ENCODE measurements around the gene COX14.
"Not testable (repeated sequence)": the region's sequence is repeated elsewhere in the genome, so short reads cannot be mapped to it uniquely, and the experiment has no call there.

The COX14 gene

DNA sequence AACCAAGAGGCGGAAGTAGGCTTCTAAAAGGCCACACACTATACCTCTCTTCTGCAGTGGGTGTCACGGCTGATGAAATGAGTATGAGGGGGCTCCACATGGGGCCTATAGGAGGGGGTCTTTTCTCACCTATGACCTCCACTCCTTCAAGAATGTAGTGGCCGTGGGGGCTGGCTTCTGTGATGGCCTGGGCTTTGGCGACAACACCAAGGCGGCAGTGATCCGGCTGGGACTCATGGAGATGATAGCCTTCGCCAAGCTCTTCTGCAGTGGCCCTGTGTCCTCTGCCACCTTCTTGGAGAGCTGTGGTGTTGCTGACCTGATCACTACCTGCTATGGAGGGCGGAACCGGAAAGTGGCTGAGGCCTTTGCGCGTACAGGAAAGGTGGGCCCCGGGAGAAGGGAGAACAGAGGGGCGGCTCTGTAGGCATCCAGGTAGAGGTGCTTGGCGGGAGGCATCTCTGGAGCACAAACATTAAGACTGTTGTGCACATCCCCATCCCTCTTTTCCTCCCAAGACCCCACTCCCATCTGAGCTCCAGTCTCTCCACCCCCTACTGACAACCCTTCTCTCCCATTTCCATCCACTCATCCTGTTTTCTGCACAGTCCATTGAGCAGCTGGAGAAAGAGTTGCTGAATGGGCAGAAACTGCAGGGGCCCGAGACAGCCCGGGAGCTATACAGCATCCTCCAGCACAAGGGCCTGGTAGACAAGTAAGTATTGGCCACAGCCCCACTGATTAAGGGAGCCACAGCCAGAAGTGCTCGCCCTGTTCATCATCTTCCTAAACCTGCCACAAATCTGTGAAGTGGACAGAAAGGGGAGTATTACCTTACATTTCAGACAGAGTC lies 4.4 kb upstream of the COX14 start:
- DNase-seq (ENCODE audit: low read depth in 2 of 2), result no peak

DNA sequence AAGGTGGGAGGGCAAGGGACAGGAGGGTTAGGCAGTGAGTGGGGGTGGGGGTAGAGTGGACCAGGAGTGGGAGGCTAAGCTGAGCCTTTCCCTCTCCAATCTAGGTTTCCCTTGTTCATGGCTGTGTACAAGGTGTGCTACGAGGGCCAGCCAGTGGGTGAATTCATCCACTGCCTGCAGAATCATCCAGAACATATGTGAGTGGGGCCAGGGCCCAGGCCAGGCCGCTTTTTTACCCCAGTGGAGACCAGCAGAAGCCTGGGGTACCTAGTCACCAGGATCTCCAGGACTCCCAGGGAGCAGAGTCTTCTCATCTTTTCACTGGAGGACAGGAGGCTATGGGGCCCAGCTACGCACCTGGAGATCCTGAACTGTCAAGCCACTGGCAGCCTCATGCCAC lies 2.7 kb upstream of the COX14 start:
- no peak for DNase-seq (ENCODE audit: low read depth in 2 of 2)

GRCh38 chr12:50110127-50110761 lies 1.8 kb upstream of the COX14 start:
- no peak for DNase-seq (ENCODE audit: low read depth in 2 of 2)

GRCh38 chr12:50110762-50111351 lies 1.2 kb upstream of the COX14 start:
- no peak for DNase-seq (ENCODE audit: low read depth in 2 of 2)

DNA sequence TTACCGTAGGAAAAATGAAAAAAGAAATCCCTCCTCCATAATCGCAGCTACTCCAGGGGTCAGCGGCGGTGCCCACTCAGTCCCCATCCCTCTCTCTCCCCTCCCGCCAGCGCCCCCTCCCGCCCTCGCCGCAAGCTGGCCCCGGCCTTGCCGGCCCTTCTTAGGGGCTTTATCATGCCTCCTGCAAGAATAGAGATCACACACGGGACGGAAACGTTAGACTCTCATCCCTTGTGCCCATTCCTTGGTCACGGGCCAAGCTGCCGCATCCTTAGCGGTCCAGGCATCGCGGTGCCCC lies 692 bp upstream of the COX14 start:
- no peak for DNase-seq (ENCODE audit: low read depth in 2 of 2)

DNA sequence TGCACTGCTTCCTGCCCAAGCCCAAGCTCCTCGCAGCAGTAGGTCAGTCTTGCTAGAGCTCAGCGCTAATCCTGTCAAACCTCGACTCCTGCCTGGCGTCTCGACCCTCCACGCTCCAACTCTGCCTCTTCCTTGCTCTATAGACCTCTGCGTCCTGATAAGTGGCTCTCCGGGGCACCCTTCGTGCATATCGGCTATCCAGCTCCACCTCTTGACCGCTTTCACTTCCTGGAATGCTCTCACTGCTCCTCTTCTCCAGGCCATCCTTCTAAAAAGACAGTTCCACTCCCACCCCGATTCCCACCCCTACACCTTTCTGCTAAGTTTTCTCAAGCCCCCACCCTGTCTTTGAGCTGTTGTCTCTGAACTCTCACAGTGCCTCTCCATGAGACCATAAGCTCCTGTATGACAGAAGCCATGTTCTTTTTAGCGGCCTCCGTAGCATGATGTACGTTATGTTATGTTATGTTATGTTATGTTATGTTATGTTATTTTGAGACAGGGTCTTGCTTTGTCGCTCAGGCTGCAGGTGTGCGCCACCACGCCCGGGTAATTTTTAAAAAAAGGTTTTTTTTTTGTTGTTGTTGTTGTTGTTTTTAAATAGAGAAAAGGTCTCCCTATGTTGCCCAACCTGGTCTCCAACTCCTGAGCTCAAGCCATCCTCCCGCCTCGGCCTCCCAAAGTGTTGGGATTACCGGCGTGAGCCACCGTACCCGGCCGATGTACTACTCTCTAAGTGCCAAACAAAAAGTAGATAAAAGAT lies 601 bp downstream of the COX14 start:
- DNase-seq (ENCODE audit: low read depth in 2 of 2), result no peak

- DNase-seq (ENCODE audit: low read depth in 2 of 2), result no peak
Measured at GRCh38 chr12:50117057-50117622, 5.1 kb downstream of the COX14 start.

GRCh38 chr12:50119387-50119786 lies 7.4 kb downstream of the COX14 start:
- no peak for DNase-seq (ENCODE audit: low read depth in 2 of 2)

- DNase-seq (ENCODE audit: low read depth in 2 of 2), result no peak
Measured at GRCh38 chr12:50120521-50120920, 8.5 kb downstream of the COX14 start.

DNA sequence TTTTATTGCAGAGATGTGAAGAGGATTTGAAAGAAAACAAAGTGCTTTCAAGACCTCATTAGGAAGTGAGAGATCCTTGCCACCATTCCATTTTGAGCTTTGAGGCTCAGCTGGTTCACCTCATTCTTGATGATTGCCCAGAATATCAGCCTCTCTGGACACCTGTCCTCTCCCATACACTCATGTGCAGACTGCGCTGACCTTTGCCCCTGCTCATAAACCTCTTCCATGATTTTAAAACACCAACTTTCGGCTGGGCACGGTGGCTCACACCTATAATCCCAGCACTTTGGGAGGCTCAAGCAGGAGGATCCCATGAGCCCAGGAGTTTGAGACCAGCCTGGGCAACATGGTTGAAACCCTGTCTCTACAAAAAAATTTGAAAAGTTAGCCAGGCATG lies 8.9 kb downstream of the COX14 start:
- DNase-seq (ENCODE audit: low read depth in 2 of 2), result no peak

- no peak for DNase-seq (ENCODE audit: low read depth in 2 of 2)
Measured at GRCh38 chr12:50121641-50122040, 9.6 kb downstream of the COX14 start.

- DNase-seq (ENCODE audit: low read depth in 2 of 2), result no peak
Measured at GRCh38 chr12:50123203-50123602, 11.2 kb downstream of the COX14 start.

DNA sequence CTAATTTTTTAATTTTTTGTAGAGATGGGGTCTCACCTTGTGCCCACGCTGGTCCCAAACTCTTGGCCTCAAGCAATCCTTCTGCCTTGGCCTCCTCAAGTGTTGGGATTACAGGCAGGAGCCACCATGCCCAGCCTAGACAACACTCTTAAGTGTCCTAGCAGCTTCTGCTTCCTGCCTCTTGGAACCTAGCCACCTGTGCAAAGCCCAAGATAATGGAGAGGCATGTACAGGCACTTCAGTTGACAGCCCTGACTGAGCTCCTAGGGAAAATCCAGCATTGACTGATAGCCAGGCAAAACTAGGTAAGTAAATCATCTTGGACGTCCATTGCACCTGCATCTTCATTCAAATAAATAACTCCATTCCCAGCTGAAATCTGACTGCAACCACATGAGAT lies 15.5 kb downstream of the COX14 start:
- no peak for DNase-seq (ENCODE audit: low read depth in 2 of 2)

DNA sequence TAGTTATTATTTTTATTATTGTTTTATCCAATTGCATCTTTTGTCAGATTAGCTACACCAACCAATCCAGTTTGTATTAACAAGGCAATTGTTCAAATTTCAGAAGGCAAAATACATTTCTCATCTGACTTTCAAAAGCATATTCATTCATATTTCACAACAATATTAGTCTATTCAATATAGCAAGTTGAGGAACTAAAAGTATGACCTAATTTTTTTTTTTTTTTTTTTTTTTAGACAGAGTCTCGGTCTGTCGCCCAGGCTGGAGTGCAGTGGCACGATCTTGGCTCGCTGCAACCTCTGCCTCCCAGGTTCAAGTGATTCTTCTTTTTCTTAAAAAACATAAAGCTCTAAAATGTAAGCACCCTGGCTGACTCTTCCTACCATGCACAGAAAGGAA lies 17.3 kb downstream of the COX14 start:
- DNase-seq (ENCODE audit: low read depth in 2 of 2), result no peak

DNA sequence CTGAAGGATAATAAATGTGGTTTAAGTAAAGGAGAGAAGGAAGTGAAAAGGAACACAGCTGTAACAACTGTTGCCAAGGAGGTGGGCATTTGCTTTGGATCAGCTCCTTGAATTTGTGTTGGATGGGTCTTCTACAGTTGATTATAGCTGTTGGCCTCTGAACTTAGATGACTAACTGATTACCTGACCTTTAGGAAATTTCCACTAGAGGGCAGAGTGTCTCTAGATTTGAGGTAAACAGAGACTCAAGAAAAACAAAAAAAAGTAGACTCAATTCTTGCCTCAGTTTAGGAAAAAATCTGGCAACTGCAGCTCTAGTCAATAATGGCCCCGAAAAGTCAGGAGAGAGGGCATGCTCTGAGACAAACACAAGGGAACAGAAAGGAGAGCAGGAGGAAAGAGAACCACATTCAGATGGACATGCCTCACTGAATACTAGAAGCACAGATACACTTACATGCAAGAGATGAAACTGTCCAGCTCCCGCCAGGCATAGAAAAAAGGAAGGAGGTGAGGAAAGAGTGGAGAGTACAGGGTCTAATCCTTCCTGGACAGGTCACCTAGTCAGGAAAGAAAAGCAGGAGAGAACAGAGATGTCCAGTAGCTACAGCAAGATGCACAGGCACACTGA lies 20.6 kb downstream of the COX14 start:
- no peak for DNase-seq (ENCODE audit: low read depth in 2 of 2)

DNA sequence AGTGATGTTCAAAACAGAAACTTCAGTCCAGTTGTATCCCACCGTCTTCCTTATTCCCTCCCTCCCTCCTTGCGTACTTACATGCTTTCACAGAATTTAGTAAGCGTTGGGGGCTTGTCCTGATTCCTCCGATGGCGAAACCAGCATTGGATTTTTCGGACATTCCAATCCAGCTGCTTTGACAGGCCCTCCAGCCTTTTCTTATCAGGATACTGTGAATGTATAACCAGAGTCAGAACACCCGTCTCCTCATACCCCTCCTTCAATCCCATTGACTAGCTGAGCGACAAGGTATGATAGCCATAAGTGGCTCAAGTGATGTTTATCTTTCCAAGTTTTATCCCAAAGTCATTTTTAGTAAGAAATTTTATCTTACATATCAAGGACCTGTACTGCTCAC lies 31.0 kb downstream of the COX14 start:
- DNase-seq (ENCODE audit: low read depth in 2 of 2), result no peak

DNA sequence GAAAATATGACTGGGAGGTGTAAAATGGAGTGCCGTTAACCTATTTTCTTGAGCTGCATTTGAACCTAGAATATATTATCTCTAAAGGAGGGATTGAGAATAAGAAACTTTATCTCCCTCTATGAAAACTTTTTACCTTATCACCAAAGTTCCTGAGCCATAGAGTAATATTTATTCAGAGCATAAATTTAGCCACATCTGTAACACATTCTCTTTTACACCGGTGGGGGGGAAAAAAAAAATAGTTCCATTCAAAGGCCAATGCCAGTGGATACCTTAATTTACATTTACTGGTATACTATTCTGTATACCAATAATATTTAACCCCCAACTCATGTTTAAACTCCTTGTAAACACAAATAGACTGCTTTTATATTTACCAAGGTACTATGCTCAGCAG lies 33.4 kb downstream of the COX14 start:
- no peak for DNase-seq (ENCODE audit: low read depth in 2 of 2)

DNA sequence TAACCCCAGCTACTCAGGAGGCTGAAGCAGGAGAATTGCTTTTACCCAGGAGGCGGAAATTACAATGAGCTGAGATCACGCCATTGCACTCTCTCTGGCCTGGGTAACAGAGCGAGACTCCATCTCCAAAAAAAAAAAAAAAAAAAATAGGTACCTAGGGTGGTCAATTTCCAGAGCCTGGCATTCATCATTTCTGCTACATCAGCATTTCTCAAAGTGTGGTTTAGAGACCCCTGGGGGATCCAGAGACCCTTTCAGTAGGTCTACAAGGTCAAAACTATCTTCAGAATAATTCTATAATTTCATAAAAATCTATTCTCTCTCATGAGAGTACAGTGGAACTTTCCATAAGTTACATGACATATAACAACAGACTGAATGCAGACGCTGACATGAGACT lies 35.2 kb downstream of the COX14 start:
- DNase-seq (ENCODE audit: low read depth in 2 of 2), result no peak

GRCh38 chr12:50148011-50148410 lies 36.0 kb downstream of the COX14 start:
- not testable (repeated sequence) for DNase-seq (ENCODE audit: low read depth in 2 of 2)

- no peak for DNase-seq (ENCODE audit: low read depth in 2 of 2)
Measured at GRCh38 chr12:50149311-50149710, 37.3 kb downstream of the COX14 start.

DNA sequence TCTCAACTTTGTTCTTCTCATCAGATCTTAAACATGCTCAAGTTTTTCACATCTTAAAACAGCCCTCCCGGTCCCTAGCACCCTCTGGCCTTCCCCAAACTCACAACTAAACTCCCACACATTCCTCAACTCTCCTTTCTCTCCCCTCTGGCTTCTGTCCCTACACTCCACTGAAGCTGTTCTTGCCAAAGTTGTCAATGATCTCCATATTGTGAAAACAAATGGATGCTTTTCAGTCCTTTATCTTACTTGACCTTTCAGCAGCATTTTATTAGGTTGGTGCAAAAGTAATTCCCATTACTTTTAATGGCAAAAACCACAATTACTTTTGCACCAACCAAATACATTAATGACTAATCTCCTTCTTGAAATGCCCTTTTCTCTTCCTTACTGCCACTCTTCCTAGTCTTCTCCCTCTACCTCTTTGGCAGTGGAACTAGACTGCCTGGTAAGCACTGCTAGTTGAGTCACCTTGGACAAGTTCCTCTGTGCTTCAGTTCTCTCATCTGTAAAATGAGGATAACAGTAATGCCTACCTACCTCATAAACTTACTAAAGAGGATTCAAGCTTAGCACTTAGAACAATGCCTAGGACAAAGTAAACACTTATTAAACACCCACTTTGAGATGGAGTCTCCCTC lies 39.1 kb downstream of the COX14 start:
- DNase-seq (ENCODE audit: low read depth in 2 of 2), result no peak

Data from stimulated activated CD4-positive, alpha-beta T cell treated with anti-CD3 and anti-CD28 coated beads, Interleukin-4, amount 100 ng/mL, for 48 hours (primary cell).